HG03469 (cell line): ENCODE data around the gene NUB1.
"Not testable (repeated sequence)": the region's sequence is repeated elsewhere in the genome, so short reads cannot be mapped to it uniquely, and the experiment has no call there.

Experiments used
- ATAC-seq: cut with Tn5 transposase; IDR thresholded peaks from one replicate; pipeline ENCODE4 v1.9.1; 2021; ENCODE audit warnings: mild to moderate bottlenecking, moderate library complexity, moderate number of reproducible peaks; ENCODE audit not compliant: unreplicated experiment

NUB1 gene, protein sequence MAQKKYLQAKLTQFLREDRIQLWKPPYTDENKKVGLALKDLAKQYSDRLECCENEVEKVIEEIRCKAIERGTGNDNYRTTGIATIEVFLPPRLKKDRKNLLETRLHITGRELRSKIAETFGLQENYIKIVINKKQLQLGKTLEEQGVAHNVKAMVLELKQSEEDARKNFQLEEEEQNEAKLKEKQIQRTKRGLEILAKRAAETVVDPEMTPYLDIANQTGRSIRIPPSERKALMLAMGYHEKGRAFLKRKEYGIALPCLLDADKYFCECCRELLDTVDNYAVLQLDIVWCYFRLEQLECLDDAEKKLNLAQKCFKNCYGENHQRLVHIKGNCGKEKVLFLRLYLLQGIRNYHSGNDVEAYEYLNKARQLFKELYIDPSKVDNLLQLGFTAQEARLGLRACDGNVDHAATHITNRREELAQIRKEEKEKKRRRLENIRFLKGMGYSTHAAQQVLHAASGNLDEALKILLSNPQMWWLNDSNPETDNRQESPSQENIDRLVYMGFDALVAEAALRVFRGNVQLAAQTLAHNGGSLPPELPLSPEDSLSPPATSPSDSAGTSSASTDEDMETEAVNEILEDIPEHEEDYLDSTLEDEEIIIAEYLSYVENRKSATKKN

DNA sequence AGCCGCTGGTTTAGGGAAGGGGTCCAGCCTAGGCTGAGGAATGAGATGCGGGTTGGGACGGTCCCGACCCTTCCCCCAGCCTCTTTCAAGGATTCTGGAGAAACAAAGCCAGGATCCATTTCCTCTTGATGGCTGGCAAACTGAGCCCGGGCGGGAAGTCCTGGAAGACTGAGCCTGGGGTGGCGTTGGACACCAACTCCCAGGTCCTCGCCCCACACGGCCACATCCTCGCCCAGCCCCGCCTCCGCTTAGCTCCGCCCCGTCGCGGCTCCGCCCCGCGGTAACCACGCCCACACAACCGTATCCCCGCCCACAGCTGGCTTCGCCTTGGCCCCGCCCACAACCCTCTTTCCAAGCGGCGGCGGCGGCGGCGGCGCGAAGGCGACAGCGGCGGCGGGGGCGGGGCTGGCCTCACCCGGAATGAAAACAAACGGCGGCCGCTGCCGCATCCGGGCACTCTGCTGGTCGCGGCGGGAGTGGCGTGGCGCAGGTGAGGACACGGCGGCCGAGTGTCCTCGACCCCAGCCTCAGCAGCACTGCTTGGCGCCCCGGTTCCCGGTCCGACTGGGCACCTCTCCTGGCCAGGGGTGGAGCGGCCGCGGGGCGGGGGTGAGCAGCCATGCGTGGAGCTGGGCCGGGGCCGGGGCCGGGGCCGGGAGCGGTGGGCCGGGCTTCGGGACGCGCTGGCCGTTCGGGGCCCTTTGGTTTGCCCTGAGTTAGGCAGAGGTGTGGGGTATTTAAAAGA is at the start of gene NUB1:
TSS of gene NUB1 (plus strand) at position 456 of the 745 bp plus-strand sequence. CDS start 3,538 bp downstream, outside the sequence.
- ATAC-seq = peak; percentile 28

DNA sequence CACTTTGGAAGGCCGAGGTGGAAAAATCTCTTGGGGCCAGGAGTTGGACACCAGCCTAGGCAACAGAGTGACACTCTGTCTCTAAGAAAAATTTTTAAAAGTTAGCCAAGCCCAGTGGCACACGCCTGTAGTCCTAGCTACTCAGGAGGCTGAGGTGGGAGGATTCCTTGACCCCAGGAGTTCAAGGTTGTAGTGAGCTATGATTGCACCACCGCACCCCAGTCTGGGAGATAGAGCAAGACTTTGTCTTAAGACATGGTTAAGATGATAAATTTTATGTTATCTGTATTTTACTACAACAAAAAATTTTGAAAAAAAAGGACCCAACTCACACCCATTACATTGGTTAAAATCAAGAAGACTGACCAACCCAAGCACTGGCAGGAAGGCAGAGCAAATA is 48.8 kb upstream of the NUB1 start:
- no peak for ATAC-seq

DNA sequence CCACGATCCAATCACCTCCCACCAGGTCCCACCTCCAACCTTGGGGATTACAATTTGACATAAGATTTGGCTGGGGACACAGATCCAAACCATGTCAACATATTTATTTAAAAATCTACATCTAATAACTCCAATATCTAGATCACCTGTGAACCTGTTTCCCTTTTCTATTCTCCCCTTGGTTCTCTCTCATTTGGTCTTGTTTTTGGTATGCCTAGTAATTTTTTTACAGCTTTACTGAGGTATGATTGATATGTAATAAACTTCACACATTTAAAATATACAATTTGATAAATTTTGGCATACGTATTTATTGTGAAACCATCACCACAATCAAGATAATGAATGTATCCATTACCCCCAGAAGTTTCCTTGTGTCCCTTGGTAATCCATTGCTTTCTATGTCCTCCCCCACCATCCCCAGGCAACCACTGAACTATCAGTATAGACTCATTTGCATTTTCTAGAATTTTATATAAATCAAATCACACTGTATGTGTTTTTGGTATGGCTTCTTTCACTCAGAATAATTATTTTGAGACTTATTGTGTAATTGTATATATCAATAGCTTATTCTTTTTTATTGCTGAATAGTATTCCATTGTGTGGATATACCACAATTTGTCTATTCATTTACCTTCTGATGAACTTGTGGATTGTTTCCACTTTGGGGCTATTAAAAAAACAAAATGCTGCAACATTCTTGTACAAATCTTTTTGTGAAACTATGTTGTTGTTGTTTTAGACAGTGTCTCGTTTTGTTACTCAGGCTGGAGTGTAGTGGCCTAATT is 45.2 kb upstream of the NUB1 start:
- no peak for ATAC-seq

DNA sequence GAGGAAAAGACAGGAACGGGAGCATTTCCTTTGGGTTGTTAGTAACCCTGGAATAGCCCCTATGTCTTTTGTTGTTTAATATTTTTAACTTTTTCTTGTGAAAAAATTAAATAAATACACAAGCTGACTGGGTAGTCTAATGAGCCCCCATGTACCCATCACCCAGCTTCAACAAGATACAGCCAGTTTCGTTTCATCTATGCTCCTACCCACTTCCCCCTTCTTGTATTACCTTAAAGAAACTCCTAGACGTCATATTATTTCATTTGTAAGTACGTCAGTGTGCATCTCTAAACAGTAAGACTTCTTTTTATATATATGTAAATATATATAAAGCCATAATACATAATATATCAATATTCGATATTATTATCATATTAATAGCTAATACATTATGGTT is 42.8 kb upstream of the NUB1 start:
- ATAC-seq = no peak

DNA sequence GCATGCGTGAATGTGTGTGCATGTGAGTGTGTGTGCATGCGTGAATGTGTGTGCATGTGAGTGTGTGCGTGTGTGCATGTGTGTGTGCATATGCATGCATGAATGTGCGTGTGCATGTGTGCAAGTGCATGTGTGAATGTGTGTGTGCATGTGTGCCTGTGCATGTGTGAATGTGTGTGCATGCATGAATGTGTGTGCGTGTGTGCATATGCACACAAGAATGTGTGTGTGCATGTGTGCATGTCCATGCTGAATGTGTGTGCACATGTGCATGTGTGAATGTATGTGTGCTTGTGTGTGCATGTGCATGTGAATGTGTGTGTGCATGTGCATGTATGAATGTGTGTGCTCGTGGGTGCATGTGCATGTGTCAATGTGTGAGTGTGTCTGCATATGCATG is 42.1 kb upstream of the NUB1 start:
- no peak for ATAC-seq

DNA sequence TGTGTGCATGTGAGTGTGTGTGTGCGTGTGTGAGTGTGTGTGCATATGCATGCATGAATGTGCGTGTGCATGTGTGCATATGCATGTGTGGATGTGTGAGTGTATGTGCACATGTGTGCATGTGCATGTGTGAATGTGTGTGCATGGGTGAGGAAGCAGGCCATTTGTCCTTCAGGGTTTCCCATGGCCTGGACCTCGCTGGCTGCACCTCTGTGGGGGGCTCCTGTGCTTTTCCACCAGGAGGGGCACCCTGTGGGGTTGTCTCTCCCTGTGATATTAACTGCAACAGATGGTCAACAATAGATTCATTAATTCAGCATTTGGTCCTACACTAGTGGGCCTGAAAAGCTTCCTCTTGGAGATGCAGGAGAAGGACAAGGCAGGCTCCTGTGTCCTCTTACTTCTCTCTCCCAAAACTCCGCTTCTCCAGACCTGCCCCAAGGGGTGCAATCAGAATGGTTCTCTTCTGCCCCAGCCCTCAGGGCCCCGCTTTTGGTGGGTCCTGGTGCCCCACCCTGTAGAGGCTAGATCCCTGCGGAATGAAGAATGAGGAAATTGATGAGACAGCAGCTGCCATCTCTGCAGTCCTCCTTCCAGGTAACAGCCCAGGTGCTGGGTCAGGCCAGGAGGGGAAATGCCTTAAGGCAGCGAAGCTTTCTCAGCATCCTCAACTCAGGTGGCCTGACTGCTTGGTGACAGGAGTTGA is 41.5 kb upstream of the NUB1 start:
- no peak for ATAC-seq

DNA sequence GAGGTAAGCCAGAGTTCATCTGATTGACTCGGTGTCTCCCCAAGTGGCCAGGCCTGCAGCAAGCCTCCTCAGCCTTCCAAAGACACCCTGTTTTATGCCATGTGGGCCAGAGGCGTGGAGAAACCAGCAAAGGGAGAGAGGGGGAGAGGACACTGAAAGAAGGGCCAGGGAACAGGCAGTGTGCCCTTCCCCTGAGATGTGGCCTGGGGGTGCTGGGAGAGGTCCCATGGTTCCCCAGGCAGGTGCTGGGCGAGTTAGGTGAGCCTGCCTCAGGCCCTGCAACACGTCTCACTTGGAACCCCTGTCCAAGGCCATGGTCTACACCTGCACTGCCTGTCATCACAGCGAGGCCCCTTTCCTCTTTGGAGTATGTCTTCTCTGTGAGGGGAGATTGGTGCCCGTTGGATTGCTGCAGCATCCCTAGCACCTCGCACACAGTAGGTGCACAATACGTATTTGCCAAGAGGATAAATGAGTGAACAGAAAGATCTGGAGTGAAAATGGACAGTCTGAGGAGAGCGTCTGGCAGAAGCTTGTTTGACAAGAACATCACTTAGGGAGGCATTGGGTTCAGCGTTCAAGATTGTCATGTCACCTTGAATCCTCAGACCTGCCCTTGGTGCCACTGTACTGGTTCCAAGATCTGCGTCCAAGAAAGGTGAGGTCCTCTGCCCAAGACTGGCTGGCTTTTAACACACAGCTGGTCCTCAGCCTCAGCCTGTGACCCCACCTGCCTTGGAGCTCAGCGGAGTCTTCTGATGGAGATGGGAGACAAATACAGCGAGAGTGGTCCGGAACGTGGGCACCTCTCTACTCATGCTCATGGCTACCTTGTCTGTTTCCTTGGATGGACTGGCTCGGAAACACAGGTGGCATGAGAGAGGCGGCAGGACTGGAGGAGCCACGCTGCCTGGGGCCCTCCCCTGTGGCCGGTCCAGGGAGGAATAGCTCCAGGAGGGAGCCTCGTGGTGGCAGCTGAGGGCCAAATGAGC is 39.8 kb upstream of the NUB1 start:
- no peak for ATAC-seq

DNA sequence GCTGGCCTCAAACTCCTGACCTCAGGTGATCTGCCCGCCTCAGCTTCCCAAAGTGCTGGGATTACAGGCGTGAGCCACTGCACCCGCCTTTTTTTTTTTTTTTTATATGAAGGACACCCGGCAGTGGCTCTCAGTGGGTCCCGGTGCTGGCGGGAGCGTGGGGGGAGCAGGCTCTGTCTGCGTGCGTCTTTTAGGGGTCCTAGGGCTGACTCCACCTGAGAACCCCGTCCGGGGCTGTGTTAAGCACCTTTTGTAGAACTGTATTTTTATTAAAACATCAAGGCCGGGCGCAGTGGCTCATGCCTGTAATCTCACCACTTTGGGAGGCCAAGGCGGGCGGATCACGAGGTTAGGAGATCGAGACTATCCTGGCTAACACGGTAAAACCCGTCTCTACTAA is 37.4 kb upstream of the NUB1 start:
- ATAC-seq = not testable (repeated sequence)

DNA sequence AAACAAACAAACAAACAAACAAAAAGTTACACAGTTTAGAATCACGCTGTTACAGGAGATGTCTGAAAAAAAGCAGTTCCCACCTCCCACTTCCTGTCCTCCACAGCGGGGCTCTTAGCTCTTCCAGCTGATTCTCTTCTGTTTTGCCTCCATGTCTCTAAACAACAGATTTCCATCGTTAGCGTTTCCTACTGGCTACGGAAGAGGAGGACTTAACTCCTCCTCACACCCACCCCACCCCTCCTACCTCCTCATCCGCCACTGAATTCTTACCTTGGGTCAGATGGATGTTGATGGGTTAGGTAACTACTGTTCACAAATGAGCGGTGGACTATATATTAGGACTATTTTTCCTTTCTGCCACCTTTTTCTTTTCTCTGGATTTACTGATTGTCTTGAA is 36.8 kb upstream of the NUB1 start:
- no peak for ATAC-seq

DNA sequence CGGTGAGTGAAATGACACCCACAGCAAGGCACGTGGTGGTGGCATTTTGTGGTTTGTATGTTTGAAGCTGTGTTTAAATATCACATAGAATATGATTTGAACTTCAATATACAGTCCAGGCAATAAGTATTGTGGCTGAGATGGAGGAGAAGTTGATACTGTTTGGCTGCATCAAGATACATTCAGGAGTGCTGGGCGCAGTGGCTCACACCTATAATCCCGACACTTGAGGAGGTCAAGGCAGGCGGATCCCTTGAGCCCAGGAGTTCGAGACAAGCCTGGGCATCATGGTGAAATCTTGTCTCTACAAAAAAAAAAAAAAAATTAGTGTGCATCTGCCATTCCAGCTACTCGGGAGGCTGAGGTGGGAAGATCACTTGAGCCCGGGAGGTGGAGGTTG is 35.2 kb upstream of the NUB1 start:
- no peak for ATAC-seq

DNA sequence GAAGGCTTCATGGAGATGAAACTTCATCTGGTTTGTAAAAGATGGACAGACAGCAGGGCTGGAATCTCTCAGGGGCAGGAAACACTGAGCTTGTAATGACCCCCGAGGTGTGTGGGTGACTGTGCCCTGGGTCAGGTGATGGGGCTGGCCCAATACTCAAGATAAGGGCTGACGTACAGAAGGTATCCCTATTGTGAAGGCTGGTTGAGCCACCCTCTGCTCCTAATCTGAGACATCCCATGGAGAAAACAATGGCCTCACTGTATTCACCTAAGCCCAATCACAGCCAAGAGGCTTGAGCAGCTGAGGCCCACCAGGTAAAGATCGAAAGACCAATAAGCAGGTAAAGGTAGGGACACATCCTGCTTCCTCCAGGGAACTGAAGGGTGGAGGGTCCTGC is 34.8 kb upstream of the NUB1 start:
- no peak for ATAC-seq

DNA sequence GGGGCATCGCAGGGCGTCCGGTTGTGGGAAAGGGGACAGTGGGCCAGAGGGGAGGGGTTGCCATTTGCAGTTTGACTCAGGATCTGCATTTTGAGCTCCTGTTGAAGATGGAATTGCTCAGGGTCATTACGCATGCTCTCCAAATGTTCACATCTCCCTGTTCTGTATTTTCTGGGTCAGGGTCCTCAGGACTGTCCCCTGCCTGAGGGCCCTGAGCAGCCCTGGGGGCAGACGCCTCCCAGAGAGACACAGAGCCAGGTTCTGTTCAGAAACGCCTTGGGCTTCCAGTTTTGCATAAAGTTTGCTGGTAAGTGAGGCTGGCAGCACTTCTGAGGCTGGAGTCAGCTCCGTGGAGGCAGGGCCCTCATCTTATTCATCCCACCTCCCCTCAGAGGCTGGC is 34.1 kb upstream of the NUB1 start:
- ATAC-seq = no peak

DNA sequence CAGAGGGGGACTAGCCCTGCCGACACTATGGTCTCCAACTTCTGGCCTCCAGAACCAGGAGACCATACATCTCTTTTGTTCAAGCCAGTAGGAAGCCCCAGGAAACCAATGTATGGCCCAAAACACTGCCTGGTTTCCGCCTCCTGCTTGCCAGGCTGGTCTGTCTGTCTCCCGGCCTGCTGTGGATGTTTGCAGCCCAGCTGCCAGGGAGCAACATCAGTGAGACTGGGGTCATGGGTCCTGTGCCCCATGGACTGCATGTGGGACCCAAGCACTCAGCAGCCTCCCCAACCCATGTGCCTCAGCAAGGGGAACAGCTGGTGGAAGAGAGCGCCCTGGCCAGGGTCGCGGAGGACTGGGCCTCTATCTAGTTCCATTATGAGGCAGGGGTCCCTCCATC is 33.4 kb upstream of the NUB1 start:
- no peak for ATAC-seq

DNA sequence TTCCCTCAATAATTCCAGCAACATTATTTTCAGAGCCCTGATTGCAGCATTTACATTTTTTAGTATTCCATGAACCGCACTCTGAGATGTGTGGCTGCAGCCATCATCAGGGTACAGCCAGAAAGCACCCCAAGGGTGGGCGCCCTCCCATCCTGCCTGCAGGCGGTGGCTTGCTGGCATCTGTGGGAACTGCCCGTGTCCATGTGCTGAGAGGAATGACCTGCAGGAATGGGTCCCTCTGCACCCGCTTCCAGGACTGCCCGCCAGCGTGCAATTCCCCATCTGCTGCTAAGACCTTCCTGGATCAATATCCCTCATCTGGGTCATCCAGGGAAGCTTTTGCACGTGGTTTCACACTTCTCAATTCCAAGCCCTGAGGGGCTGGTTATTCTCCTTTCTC is 32.8 kb upstream of the NUB1 start:
- ATAC-seq = no peak

DNA sequence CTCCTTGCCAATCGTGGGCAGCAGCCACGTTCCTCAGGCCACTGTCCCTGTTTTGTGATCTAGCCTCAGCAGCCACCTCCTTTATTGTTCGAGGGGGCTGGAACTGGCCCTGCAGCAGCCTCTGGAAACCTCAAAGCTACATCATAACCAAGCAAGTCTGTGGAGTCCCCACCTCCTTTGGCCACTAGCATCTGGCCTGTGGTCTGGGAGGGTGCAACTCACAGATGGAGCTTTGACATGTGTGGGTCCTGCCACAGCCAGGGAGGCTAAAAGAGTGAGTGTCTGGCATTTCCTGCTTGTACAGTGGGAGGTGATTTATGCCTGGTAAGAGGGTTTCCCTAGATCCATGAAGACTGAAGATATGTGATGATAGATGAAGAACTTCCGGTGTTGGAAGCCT is 32.3 kb upstream of the NUB1 start:
- no peak for ATAC-seq

DNA sequence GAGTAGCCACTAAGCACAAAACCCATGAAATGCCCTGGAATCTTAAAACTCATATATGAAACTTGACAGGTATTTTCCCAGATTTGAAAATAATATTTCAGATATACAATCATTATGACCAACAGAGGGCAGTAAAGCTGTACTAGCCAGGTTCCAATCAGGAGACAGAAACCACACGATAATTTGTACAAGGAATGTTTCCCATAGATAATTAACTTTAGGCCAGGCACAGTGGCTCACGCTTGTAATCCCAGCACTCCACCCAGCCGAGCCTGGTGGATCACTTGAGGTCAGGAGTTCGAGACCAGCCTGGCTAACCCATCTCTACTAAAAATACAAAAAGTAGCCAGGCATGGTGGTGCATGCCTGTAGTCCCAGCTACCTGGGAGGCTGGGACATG is 31.0 kb upstream of the NUB1 start:
- no peak for ATAC-seq

DNA sequence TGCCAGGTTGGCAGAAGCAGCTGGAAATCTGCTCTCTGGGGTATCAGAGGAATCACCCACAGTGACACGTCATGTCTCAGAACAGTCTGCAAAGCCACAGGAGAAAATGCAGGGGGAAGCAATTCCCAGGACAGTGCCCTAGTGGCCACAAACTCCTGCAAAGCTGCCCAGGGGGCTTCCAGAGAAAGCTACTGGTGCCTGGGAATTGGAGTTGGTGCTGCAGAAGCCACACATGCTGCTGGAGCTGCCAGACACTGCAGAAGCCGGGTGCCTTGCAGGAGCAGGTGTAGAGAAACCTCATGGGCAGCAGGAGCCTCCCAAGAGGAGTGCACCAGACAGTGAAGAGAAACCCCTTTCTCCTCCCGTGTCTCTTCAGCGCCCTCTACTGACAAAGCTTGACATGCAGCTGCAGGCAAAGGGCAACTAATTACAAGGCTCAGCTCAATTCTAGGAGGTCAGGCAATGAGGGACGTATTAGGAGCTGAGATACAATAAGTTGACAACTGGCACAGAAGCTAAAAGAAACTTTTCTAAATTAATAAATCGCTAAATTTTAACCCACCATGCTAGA is 30.2 kb upstream of the NUB1 start:
- no peak for ATAC-seq

DNA sequence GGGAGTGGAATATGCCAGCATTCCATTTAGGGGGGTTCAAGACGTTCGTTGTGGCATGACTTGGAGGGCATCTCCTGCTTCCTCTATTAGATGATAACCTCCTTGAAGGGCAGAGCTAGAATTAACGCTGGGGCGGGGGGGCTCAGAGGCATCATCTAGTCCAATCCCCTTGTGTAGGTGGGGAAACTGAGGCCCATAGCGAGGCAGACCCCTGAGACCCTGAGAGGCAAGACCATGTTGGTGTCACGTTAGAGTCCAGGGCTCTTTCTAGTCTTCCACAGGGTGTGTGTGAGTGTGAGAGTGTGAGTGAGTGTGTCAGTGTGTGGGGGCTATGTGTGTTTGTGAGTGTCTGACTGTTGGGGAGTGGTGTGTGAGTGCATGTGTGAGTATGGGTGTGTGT is 29.3 kb upstream of the NUB1 start:
- ATAC-seq = no peak
